ENCODE data around the gene CRYL1. TPM values are rescaled to one million over a fixed set of nuclear protein-coding genes. Genes with fewer than 3 reads are reported as not detected.

Gene CRYL1
- polyA plus RNA-seq, 4 donors = 119 to 146 (median 133) TPM

GRCh38 chr13:20534038-20534608, 8.5 kb upstream of the CRYL1 start:
- DNase-seq (ENCODE audit: low read depth in 4 of 4, low spot score in 2 of 4) = no peak

GRCh38 chr13:20528452-20528851, 2.8 kb upstream of the CRYL1 start:
- DNase-seq (ENCODE audit: low read depth in 4 of 4, low spot score in 2 of 4) = no peak

GRCh38 chr13:20526664-20527063, 1.0 kb upstream of the CRYL1 start:
- DNase-seq (ENCODE audit: low read depth in 4 of 4, low spot score in 2 of 4) = no peak

- no peak for DNase-seq (ENCODE audit: low read depth in 4 of 4, low spot score in 2 of 4)
Measured at GRCh38 chr13:20525144-20525600, 485 bp downstream of the CRYL1 start.

- no peak for DNase-seq (ENCODE audit: low read depth in 4 of 4, low spot score in 2 of 4)
Measured at GRCh38 chr13:20521364-20522115, 4.1 kb downstream of the CRYL1 start.

GRCh38 chr13:20519875-20520274, 5.8 kb downstream of the CRYL1 start:
- DNase-seq (ENCODE audit: low read depth in 4 of 4, low spot score in 2 of 4) = no peak

GRCh38 chr13:20518660-20519100, 7.0 kb downstream of the CRYL1 start:
- DNase-seq (ENCODE audit: low read depth in 4 of 4, low spot score in 2 of 4) = no peak

- no peak for DNase-seq (ENCODE audit: low read depth in 4 of 4, low spot score in 2 of 4)
Measured at GRCh38 chr13:20514866-20515265, 10.8 kb downstream of the CRYL1 start.

- DNase-seq (ENCODE audit: low read depth in 4 of 4, low spot score in 2 of 4) = no peak
Measured at GRCh38 chr13:20513466-20513995, 12.1 kb downstream of the CRYL1 start.

- DNase-seq (ENCODE audit: low read depth in 4 of 4, low spot score in 2 of 4) = no peak
Measured at GRCh38 chr13:20512042-20512683, 13.5 kb downstream of the CRYL1 start.

GRCh38 chr13:20506696-20507095, 19.0 kb downstream of the CRYL1 start:
- DNase-seq (ENCODE audit: low read depth in 4 of 4, low spot score in 2 of 4) = no peak

GRCh38 chr13:20505405-20506366, 20.0 kb downstream of the CRYL1 start:
- DNase-seq (ENCODE audit: low read depth in 4 of 4, low spot score in 2 of 4) = no peak

GRCh38 chr13:20503088-20504083, 22.3 kb downstream of the CRYL1 start:
- DNase-seq (ENCODE audit: low read depth in 4 of 4, low spot score in 2 of 4) = no peak

GRCh38 chr13:20501592-20501991, 24.1 kb downstream of the CRYL1 start:
- DNase-seq (ENCODE audit: low read depth in 4 of 4, low spot score in 2 of 4) = no peak

GRCh38 chr13:20501120-20501519, 24.5 kb downstream of the CRYL1 start:
- no peak for DNase-seq (ENCODE audit: low read depth in 4 of 4, low spot score in 2 of 4)

GRCh38 chr13:20499986-20500385, 25.7 kb downstream of the CRYL1 start:
- DNase-seq (ENCODE audit: low read depth in 4 of 4, low spot score in 2 of 4) = no peak

GRCh38 chr13:20498659-20499058, 27.0 kb downstream of the CRYL1 start:
- no peak for DNase-seq (ENCODE audit: low read depth in 4 of 4, low spot score in 2 of 4)

- no peak for DNase-seq (ENCODE audit: low read depth in 4 of 4, low spot score in 2 of 4)
Measured at GRCh38 chr13:20498129-20498528, 27.5 kb downstream of the CRYL1 start.

Data from left renal cortex interstitium (tissue), 4 donors.